Left lung (tissue), 10 donors: ENCODE measurements around the gene NDRG4. TPM values are rescaled to one million over a fixed set of nuclear protein-coding genes. Genes with fewer than 3 reads are reported as not detected.

Experiments
- ATAC-seq: fragments of 200-7000 bp; cut with Tn5 transposase; one replicate; pipeline ENCODE4 v1.9.1; 2020; ENCODE audit warnings: moderate library complexity
- DNase-seq, 4 donors: peaks; one replicate each; pipeline ENCODE4 v3.0.0-alpha.2; 2013 to 2020
- H3K27ac ChIP-seq, 2 donors: fragments of 200-600 bp; sonication (generic) in 1 of 2; one replicate each; pipeline versions ENCODE4 v1.5.0 to v1.8.0; 2020 to 2021
- H3K27me3 ChIP-seq, 2 donors: fragments of 200-600 bp; sonication (generic) in 1 of 2; one replicate each; pipeline versions ENCODE4 v1.5.0 to v1.8.0; 2020 to 2021
- H3K36me3 ChIP-seq, 2 donors: fragments of 200-600 bp; sonication (generic) in 1 of 2; one replicate each; pipeline versions ENCODE4 v1.5.0 to v1.8.0; 2020 to 2021
- H3K4me1 ChIP-seq, 2 donors: fragments of 200-600 bp; one replicate each; pipeline ENCODE4 v1.8.0; 2021
- H3K4me3 ChIP-seq, 2 donors: fragments of 200-600 bp; sonication (generic) in 1 of 2; one replicate each; pipeline versions ENCODE4 v1.5.0 to v1.8.0; 2020 to 2021; ENCODE audit warnings: mild to moderate bottlenecking in 1 of 2
- H3K9me3 ChIP-seq, 2 donors: fragments of 200-600 bp; sonication (generic) in 1 of 2; one replicate each; pipeline versions ENCODE4 v1.5.0 to v1.8.0; 2020 to 2021
- CTCF ChIP-seq, 2 donors: fragments of 200-600 bp; sonication (generic) in 1 of 2; IDR thresholded peaks; one replicate each; pipeline versions ENCODE4 v1.5.0 to v1.8.0; 2021; ENCODE audit warnings: antibody characterized with exemption in 2 of 2
- intact Hi-C, 2 donors: fragments of 100-400 bp; cut with DNase I; formaldehyde crosslinking; loops; one replicate each; pipeline versions ENCODE4 v1.11.2 to v1.14.2; 2022
- polyA plus RNA-seq, 6 donors: library from polyadenylated mRNA; unstranded; fragments of 120-200 nt; gene quantifications; one replicate each; pipeline ENCODE4 v1.2.1, GENCODE V29; 2013; ENCODE audit not compliant: insufficient read length in 6 of 6
- total RNA-seq, 2 donors: library from RNA; stranded (reverse); fragmentation: NEBNext Ultra II Directional; extraction: Animal tissue kit (Norgen Biotek cat#: 25700); gene quantifications; one replicate each; pipeline ENCODE4 v1.2.1, GENCODE V29; 2021
- donor health status: DM: no; HTN: yes; CAD: no.
- donor health status: DM: no; HTN: no; CAD: no.

The NDRG4 gene
- total and polyA plus RNA-seq, 8 donors = 10.0 to 16.3 (median 13.1) TPM

- intact Hi-C loops = no loop called here
- peaks cover 0 to 22% of the 10 kb centered on the region in 2 donors for H3K4me1 ChIP-seq
These were observed 13.9 kb downstream of the NDRG4 start for GRCh38 chr16:58513874-58514273.

GRCh38 chr16:58515125-58515870 is 15.4 kb downstream of the NDRG4 start, which contains the start of gene SETD6:
SETD6 (plus strand) TSS chr16:58515517; CDS start chr16:58515538, 21 bp downstream.
- ATAC-seq = peak; percentile 94
- DNase-seq = peak; percentile 86 to 98 (median 90)
- Histone ChIP-seq H3K4me1 (peaks cover 0 to 22% of the 10 kb centered on the region in 2 donors), H3K36me3 (peaks cover 0 to 39% of the 10 kb centered on the region in 2 donors), H3K27ac (peak within 1 kb of the TSS; percentile 46 to 79), H3K27me3 (no peaks in the 10 kb centered on the region), H3K9me3 (no peaks in the 10 kb centered on the region), H3K4me3 (peak within 1 kb of the TSS; percentile 78 to 93)
- intact Hi-C loops = no loop called here
- peak in 1 of 2 donors; percentile 29 for TF ChIP-seq CTCF (IDR thresholded peaks at IDR 0.05)

More at GRCh38 chr16:58513874-58514273, 13.9 kb downstream of the NDRG4 start:
- Histone ChIP-seq H3K27me3 (no peaks in the 10 kb centered on the region), H3K4me3 (no peak overlapping the region), H3K36me3 (peaks cover 0 to 24% of the 10 kb centered on the region in 2 donors), H3K9me3 (no peaks in the 10 kb centered on the region), H3K27ac (no peak overlapping the region)
- ATAC-seq = no peak
- no peak for TF ChIP-seq CTCF (IDR thresholded peaks at IDR 0.05)
- DNase-seq = no peak

GRCh38 chr16:58515871-58516767 is 16.2 kb downstream of the NDRG4 start:
- peaks cover 0 to 22% of the 10 kb centered on the region in 2 donors for H3K4me1 ChIP-seq
- peak in 1 of 2 donors; percentile 1 for TF ChIP-seq CTCF (IDR thresholded peaks at IDR 0.05)
- peak in 3 of 4 donors; percentile 41 to 82 (median 58) for DNase-seq
- H3K4me3 ChIP-seq = peak overlapping the region; percentile 78 to 93
- H3K9me3 ChIP-seq = no peaks in the 10 kb centered on the region
- H3K27me3 ChIP-seq = no peaks in the 10 kb centered on the region
- ATAC-seq = peak; percentile 73
- intact Hi-C loops = no loop called here
- peaks cover 0 to 47% of the 10 kb centered on the region in 2 donors for H3K36me3 ChIP-seq
- peak overlapping the region in 1 of 2 donors; percentile 79 for H3K27ac ChIP-seq

GRCh38 chr16:58516768-58517107 is 16.8 kb downstream of the NDRG4 start:
- TF ChIP-seq CTCF (IDR thresholded peaks at IDR 0.05) = no peak
- Histone ChIP-seq H3K9me3 (no peaks in the 10 kb centered on the region), H3K27me3 (no peaks in the 10 kb centered on the region), H3K4me3 (no peak overlapping the region), H3K27ac (no peak overlapping the region), H3K36me3 (peaks cover 0 to 53% of the 10 kb centered on the region in 2 donors), H3K4me1 (peaks cover 0 to 22% of the 10 kb centered on the region in 2 donors)
- intact Hi-C loops = no loop called here
- DNase-seq (no peak), ATAC-seq (no peak)
